GM12878 (cell line): ENCODE results near the gene SULT1A2. TPM values are rescaled to one million over a fixed set of nuclear protein-coding genes. Genes with fewer than 3 reads are reported as not detected.

ENCODE experiments used
- CBFB ChIP-seq: IDR thresholded peaks from 2 replicates; pipeline ENCODE4 v1.6.1; 2016; ENCODE audit warnings: antibody characterized with exemption, low read depth
- FOXK2 ChIP-seq: fragments of 450-650 bp; IDR thresholded peaks from 2 replicates; pipeline ENCODE4 v1.6.1; 2017; ENCODE audit warnings: mild to moderate bottlenecking, moderate library complexity
- FOXM1 ChIP-seq: IDR thresholded peaks from 2 replicates; pipeline ENCODE4 v1.6.1; 2012; ENCODE audit warnings: low read depth, mild to moderate bottlenecking, inconsistent platforms, low read length, moderate library complexity
- HCFC1 ChIP-seq: fragments of 150-350 bp; IDR thresholded peaks from 2 replicates; pipeline ENCODE4 v1.6.1; 2014; ENCODE audit warnings: low read length
- MXI1 ChIP-seq: fragments of 150-350 bp; IDR thresholded peaks from 2 replicates; pipeline ENCODE4 v1.6.1; 2011; ENCODE audit warnings: low read depth, mild to moderate bottlenecking, inconsistent platforms, low read length, improper control_type of control experiment
- PAX8 ChIP-seq: fragments of 450-650 bp; IDR thresholded peaks from 2 replicates; pipeline ENCODE4 v1.6.1; 2017; ENCODE audit warnings: mild to moderate bottlenecking, moderate library complexity
- RUNX3 ChIP-seq: IDR thresholded peaks from 2 replicates; pipeline ENCODE4 v1.6.1; 2012; ENCODE audit warnings: low read length, inconsistent platforms
- SP1 ChIP-seq: IDR thresholded peaks from one replicate; pipeline ENCODE4 v1.6.1; 2011; ENCODE audit warnings: low read depth, low read length
- SPI1 ChIP-seq: IDR thresholded peaks from 2 replicates; pipeline ENCODE4 v1.6.1; 2011; ENCODE audit warnings: low read depth, mild to moderate bottlenecking, low read length, moderate library complexity, borderline replicate concordance; ENCODE audit not compliant: insufficient read depth
- SUZ12 ChIP-seq: fragments of 200-600 bp; sonication (generic); IDR thresholded peaks from one replicate; pipeline ENCODE4 v1.6.1; 2018; ENCODE audit warnings: antibody characterized with exemption, mild to moderate bottlenecking; ENCODE audit not compliant: unreplicated experiment
- ZNF217 ChIP-seq: fragments of 450-650 bp; IDR thresholded peaks from 2 replicates; pipeline ENCODE4 v1.6.1; 2017; ENCODE audit warnings: antibody characterized with exemption, mild to moderate bottlenecking
- polyA plus RNA-seq, 11 experiments: library from polyadenylated mRNA; depleted of rRNA in 4 of 11; unstranded in 6 of 11; stranded (reverse) in 5 of 11; fragments of >200 nt; fragmentation: Nextera tagmentation in 4 of 11; fragmentation: Illumina TruSeq in 1 of 11; extraction: Ambion mirVana in 4 of 11; extraction: Trizol in 1 of 11; gene quantifications; 1 replicate in 1 of 11; 2 replicates in 10 of 11; pipeline versions ENCODE4 v1.2.1 to v1.2.3, GENCODE V29; 2011 to 2016; ENCODE audit warnings: inconsistent platforms in 2 of 11, missing spikeins in 2 of 11, low read depth in 1 of 11
- total RNA-seq, 4 experiments: library from RNA; depleted of rRNA in 3 of 4; stranded (reverse); fragments of >200 nt in 3 of 4; fragmentation: Illumina TruSeq in 1 of 4; extraction: Trizol in 1 of 4; gene quantifications; 2 replicates each; pipeline versions ENCODE4 v1.2.1 to v1.2.3, GENCODE V29; 2013 to 2021
- TF ChIP-seq, protein P1 (sequence below): fragments of 450-650 bp; IDR thresholded peaks from 2 replicates; pipeline ENCODE4 v1.6.1; 2016; ENCODE audit warnings: mild to moderate bottlenecking, moderate library complexity, borderline replicate concordance

SULT1A2 gene
- total and polyA plus RNA-seq, 10 of the 15 experiments (the other 5 are each of a cell fraction or from before 2014, with no cell fraction given) = 0.06 to 0.39 (median 0.07) TPM; not detected in 7

DNA sequence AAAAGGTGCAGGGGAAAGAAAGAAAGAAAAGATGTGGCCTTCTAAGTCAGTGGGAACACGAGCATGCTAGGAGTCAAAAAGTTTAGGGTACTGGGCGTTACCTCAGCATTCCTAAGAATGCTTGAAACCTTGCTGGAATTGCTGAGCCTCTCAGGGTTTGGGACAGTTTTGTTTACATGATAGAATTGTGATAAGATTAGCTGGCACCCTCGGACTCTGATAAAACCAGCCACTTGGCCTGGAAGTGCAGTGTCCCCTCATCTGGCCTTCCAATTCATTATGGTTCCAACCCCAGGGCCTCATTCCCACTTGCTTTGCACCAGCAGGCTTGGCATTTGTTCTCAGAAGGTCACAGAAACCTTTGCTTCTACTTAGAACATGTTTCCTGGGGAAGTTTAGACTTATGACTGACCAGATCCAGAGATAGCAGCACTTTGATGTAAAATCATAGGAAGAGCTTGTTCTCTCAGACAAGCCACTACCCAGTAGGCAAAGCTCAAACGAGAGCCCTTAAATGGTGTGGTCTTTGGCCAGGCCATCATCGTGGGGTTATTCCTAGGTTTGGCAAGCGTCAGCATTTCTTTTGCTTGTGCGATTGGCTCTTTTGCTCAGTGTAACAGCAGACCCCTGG, 35.2 kb downstream of the SULT1A2 start (continued):
- TF ChIP-seq, protein P1, sequence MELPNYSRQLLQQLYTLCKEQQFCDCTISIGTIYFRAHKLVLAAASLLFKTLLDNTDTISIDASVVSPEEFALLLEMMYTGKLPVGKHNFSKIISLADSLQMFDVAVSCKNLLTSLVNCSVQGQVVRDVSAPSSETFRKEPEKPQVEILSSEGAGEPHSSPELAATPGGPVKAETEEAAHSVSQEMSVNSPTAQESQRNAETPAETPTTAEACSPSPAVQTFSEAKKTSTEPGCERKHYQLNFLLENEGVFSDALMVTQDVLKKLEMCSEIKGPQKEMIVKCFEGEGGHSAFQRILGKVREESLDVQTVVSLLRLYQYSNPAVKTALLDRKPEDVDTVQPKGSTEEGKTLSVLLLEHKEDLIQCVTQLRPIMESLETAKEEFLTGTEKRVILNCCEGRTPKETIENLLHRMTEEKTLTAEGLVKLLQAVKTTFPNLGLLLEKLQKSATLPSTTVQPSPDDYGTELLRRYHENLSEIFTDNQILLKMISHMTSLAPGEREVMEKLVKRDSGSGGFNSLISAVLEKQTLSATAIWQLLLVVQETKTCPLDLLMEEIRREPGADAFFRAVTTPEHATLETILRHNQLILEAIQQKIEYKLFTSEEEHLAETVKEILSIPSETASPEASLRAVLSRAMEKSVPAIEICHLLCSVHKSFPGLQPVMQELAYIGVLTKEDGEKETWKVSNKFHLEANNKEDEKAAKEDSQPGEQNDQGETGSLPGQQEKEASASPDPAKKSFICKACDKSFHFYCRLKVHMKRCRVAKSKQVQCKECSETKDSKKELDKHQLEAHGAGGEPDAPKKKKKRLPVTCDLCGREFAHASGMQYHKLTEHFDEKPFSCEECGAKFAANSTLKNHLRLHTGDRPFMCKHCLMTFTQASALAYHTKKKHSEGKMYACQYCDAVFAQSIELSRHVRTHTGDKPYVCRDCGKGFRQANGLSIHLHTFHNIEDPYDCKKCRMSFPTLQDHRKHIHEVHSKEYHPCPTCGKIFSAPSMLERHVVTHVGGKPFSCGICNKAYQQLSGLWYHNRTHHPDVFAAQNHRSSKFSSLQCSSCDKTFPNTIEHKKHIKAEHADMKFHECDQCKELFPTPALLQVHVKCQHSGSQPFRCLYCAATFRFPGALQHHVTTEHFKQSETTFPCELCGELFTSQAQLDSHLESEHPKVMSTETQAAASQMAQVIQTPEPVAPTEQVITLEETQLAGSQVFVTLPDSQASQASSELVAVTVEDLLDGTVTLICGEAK = no peak
- TF ChIP-seq FOXM1 (no peak), SP1 (no peak), FOXK2 (no peak), SUZ12 (no peak), RUNX3 (no peak), CBFB (no peak), HCFC1 (no peak), MXI1 (no peak), SPI1 (no peak), PAX8 (no peak), ZNF217 (no peak)
